SU-DHL-6 (cell line): ENCODE results near the gene PPT2.
A peak's percentile ranks its signal among the peaks of the same experiment; 100 is the strongest.

Source experiments
- H2AFZ ChIP-seq: fragments of 200-600 bp; sonication (generic); 2 replicates; pipeline ENCODE4 v1.6.1; 2014; ENCODE audit warnings: low read depth, mild to moderate bottlenecking, moderate library complexity, mixed read lengths, antibody characterized with exemption, low read length; ENCODE audit not compliant: severe bottlenecking
- H3F3A ChIP-seq: fragments of 200-600 bp; shearing (Covaris generic); 2 replicates; pipeline ENCODE4 v1.6.0; 2016; ENCODE audit warnings: antibody characterized with exemption, mild to moderate bottlenecking; ENCODE audit not compliant: insufficient read depth
- H3K27ac ChIP-seq: fragments of 200-600 bp; sonication (generic); 2 replicates; pipeline ENCODE4 v1.5.1; 2016; ENCODE audit warnings: low read depth, mild to moderate bottlenecking, low read length, moderate library complexity, mixed read lengths
- H3K27me3 ChIP-seq: fragments of 200-600 bp; sonication (generic), shearing (Covaris generic); 2 replicates; pipeline ENCODE4 v1.6.0; 2014; ENCODE audit warnings: mild to moderate bottlenecking, low read length
- H3K36me3 ChIP-seq: fragments of 200-600 bp; sonication (generic); 2 replicates; pipeline ENCODE4 v1.6.1; 2014; ENCODE audit warnings: mild to moderate bottlenecking, low read length, mixed read lengths
- H3K4me2 ChIP-seq: fragments of 300-600, 200-600 bp; shearing (Covaris generic), sonication (generic); 2 replicates; pipeline ENCODE4 v1.6.0; 2014; ENCODE audit warnings: low read length, low read depth, mild to moderate bottlenecking; ENCODE audit not compliant: poor library complexity, severe bottlenecking
- H3K4me3 ChIP-seq: fragments of 200-600 bp; sonication (generic); 2 replicates; pipeline ENCODE4 v1.5.1; 2014; ENCODE audit warnings: antibody characterized with exemption, low read length, mild to moderate bottlenecking, mixed read lengths; ENCODE audit not compliant: insufficient read depth, poor library complexity, severe bottlenecking
- H3K79me2 ChIP-seq: fragments of 200-600 bp; sonication (generic); 2 replicates; pipeline ENCODE4 v1.6.1; 2014; ENCODE audit warnings: mild to moderate bottlenecking, low read length, moderate library complexity; ENCODE audit not compliant: insufficient read depth
- H3K9ac ChIP-seq: fragments of 200-600 bp; sonication (generic); 2 replicates; pipeline ENCODE4 v1.7.0; 2014; ENCODE audit warnings: mild to moderate bottlenecking, low read length
- H3K9me2 ChIP-seq: fragments of 200-600 bp; sonication (generic); replicated peaks from 2 replicates; pipeline ENCODE4 v1.6.1; 2014; ENCODE audit warnings: low read length; ENCODE audit not compliant: insufficient read depth
- H3K9me3 ChIP-seq: fragments of 200-600 bp; sonication (generic); 2 replicates; pipeline ENCODE4 v1.6.1; 2014; ENCODE audit warnings: low read length, mixed read lengths; ENCODE audit not compliant: insufficient read depth
- H4K20me1 ChIP-seq: fragments of 200-600 bp; sonication (generic); 2 replicates; pipeline ENCODE4 v1.6.1; 2014; ENCODE audit warnings: low read depth, mild to moderate bottlenecking, antibody characterized with exemption, low read length, moderate library complexity, mixed read lengths
- EZH2phosphoT487 ChIP-seq: fragments of 200-600 bp; sonication (generic), shearing (Covaris generic); conservative IDR thresholded peaks from 2 replicates; pipeline ENCODE4 v1.6.1; 2018; ENCODE audit warnings: mild to moderate bottlenecking, antibody characterized with exemption, low read length, moderate library complexity, mixed read lengths
- TF ChIP-seq, protein P1 (sequence below): fragments of 200-600 bp; sonication (generic); IDR thresholded peaks from one replicate; pipeline ENCODE4 v1.5.1; 2017; ENCODE audit warnings: antibody characterized with exemption, mild to moderate bottlenecking, low read length, moderate library complexity; ENCODE audit not compliant: insufficient read depth, poor library complexity, severe bottlenecking

Gene PPT2

GRCh38 chr6:32126880-32127279 is 27.1 kb upstream of the PPT2 start:
- peak overlapping the region; percentile 78 for H3K9ac ChIP-seq
- peaks cover 5% of the 10 kb centered on the region; the same call in 1 of the 2 replicates for H3F3A ChIP-seq
- no peak overlapping the region for H2AFZ ChIP-seq
- H3K27me3 ChIP-seq: no peaks in the 10 kb centered on the region
- H3K9me2 ChIP-seq: no peaks in the 10 kb centered on the region
- H3K79me2 ChIP-seq: peaks cover 32% of the 10 kb centered on the region
- H3K9me3 ChIP-seq: no peaks in the 10 kb centered on the region
- H4K20me1 ChIP-seq: no peaks in the 10 kb centered on the region
- peaks cover 12% of the 10 kb centered on the region; the same call in 1 of the 2 replicates for H3K36me3 ChIP-seq
- H3K4me3 ChIP-seq: peak overlapping the region; percentile 88
- TF ChIP-seq, protein P1, sequence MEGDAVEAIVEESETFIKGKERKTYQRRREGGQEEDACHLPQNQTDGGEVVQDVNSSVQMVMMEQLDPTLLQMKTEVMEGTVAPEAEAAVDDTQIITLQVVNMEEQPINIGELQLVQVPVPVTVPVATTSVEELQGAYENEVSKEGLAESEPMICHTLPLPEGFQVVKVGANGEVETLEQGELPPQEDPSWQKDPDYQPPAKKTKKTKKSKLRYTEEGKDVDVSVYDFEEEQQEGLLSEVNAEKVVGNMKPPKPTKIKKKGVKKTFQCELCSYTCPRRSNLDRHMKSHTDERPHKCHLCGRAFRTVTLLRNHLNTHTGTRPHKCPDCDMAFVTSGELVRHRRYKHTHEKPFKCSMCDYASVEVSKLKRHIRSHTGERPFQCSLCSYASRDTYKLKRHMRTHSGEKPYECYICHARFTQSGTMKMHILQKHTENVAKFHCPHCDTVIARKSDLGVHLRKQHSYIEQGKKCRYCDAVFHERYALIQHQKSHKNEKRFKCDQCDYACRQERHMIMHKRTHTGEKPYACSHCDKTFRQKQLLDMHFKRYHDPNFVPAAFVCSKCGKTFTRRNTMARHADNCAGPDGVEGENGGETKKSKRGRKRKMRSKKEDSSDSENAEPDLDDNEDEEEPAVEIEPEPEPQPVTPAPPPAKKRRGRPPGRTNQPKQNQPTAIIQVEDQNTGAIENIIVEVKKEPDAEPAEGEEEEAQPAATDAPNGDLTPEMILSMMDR: no peak
- no peak for TF ChIP-seq EZH2phosphoT487
- no peak overlapping the region for H3K27ac ChIP-seq
- peak overlapping the region; percentile 65 for H3K4me2 ChIP-seq

GRCh38 chr6:32127409-32127716 is 26.6 kb upstream of the PPT2 start:
- Histone ChIP-seq H4K20me1 (no peaks in the 10 kb centered on the region), H2AFZ (no peak overlapping the region), H3F3A (peaks cover 9% of the 10 kb centered on the region; the same call in 1 of the 2 replicates), H3K27me3 (no peaks in the 10 kb centered on the region), H3K9me3 (no peaks in the 10 kb centered on the region), H3K4me3 (peak overlapping the region; percentile 88), H3K36me3 (peaks cover 8% of the 10 kb centered on the region; the same call in 1 of the 2 replicates), H3K4me2 (peak overlapping the region; percentile 65), H3K9me2 (no peaks in the 10 kb centered on the region), H3K9ac (peak overlapping the region; percentile 78), H3K79me2 (peaks cover 32% of the 10 kb centered on the region), H3K27ac (peak overlapping the region; percentile 57; the same call in 1 of the 2 replicates)
- no peak for TF ChIP-seq EZH2phosphoT487
- TF ChIP-seq, protein P1: no peak

GRCh38 chr6:32127717-32128592 is 26.0 kb upstream of the PPT2 start, which contains the start of gene ATF6B:
TSS of gene ATF6B (minus strand) at chr6:32128246. CDS start at chr6:32128207, 39 bp downstream.
- peak within 1 kb of the TSS; percentile 69 for H2AFZ ChIP-seq
- no peaks in the 10 kb centered on the region for H3K9me2 ChIP-seq
- H3K27ac ChIP-seq: peak within 1 kb of the TSS; percentile 57
- no peaks in the 10 kb centered on the region for H4K20me1 ChIP-seq
- H3K4me2 ChIP-seq: peak within 1 kb of the TSS; percentile 65
- H3K9ac ChIP-seq: peak within 1 kb of the TSS; percentile 78
- H3K36me3 ChIP-seq: peaks cover 8% of the 10 kb centered on the region; the same call in 1 of the 2 replicates
- H3K4me3 ChIP-seq: peak within 1 kb of the TSS; percentile 88
- no peaks in the 10 kb centered on the region for H3K27me3 ChIP-seq
- peaks cover 9% of the 10 kb centered on the region; the same call in 1 of the 2 replicates for H3F3A ChIP-seq
- H3K9me3 ChIP-seq: no peaks in the 10 kb centered on the region
- TF ChIP-seq, protein P1: no peak
- peaks cover 32% of the 10 kb centered on the region for H3K79me2 ChIP-seq
